ENCODE results near the gene DUSP28. TPM values are rescaled to one million over a fixed set of nuclear protein-coding genes. Genes with fewer than 3 reads are reported as not detected.

DUSP28 gene
- total and polyA plus RNA-seq, 7 donors = 6.6 to 18.1 (median 12.6) TPM

- Histone ChIP-seq H3K9me3 (no peaks in the 10 kb centered on the region), H3K27ac (no peak overlapping the region), H3K4me1 (no peaks in the 10 kb centered on the region), H3K36me3 (ENCODE audit: insufficient read depth in 1 of 2, low read depth in 1 of 2) (peaks cover 4 to 21% of the 10 kb centered on the region in 2 donors), H3K27me3 (ENCODE audit: insufficient read depth in 3 of 3, low read length in 2 of 3) (no peaks in the 10 kb centered on the region), H3K4me3 (no peak overlapping the region)
- intact Hi-C loops (cut with DNase I) = no loop called here
- 82 to 88% (median 84%) methylated on average over 4 of the region's 4 CpGs for WGBS, 3 donors
- TF ChIP-seq, protein P1, sequence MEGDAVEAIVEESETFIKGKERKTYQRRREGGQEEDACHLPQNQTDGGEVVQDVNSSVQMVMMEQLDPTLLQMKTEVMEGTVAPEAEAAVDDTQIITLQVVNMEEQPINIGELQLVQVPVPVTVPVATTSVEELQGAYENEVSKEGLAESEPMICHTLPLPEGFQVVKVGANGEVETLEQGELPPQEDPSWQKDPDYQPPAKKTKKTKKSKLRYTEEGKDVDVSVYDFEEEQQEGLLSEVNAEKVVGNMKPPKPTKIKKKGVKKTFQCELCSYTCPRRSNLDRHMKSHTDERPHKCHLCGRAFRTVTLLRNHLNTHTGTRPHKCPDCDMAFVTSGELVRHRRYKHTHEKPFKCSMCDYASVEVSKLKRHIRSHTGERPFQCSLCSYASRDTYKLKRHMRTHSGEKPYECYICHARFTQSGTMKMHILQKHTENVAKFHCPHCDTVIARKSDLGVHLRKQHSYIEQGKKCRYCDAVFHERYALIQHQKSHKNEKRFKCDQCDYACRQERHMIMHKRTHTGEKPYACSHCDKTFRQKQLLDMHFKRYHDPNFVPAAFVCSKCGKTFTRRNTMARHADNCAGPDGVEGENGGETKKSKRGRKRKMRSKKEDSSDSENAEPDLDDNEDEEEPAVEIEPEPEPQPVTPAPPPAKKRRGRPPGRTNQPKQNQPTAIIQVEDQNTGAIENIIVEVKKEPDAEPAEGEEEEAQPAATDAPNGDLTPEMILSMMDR (IDR thresholded peaks at IDR 0.05) = no peak
- ATAC-seq = no peak
- DNase-seq = no peak
Measured at GRCh38 chr2:240526521-240526920, 33.6 kb upstream of the DUSP28 start.

GRCh38 chr2:240527153-240527750 lies 32.9 kb upstream of the DUSP28 start:
- no peaks in the 10 kb centered on the region for H3K27me3 ChIP-seq (ENCODE audit: insufficient read depth in 3 of 3, low read length in 2 of 3)
- H3K4me1 ChIP-seq = no peaks in the 10 kb centered on the region
- H3K9me3 ChIP-seq = peaks cover 6% of the 10 kb centered on the region
- DNase-seq = no peak
- intact Hi-C loops (cut with DNase I) = no loop called here
- peaks cover 4 to 21% of the 10 kb centered on the region in 2 donors for H3K36me3 ChIP-seq (ENCODE audit: insufficient read depth in 1 of 2, low read depth in 1 of 2)
- H3K4me3 ChIP-seq = no peak overlapping the region
- 89 to 95% (median 93%) methylated on average over 3 of the region's 3 CpGs for WGBS, 3 donors
- no peak overlapping the region for H3K27ac ChIP-seq
- TF ChIP-seq, protein P1 (IDR thresholded peaks at IDR 0.05) = no peak
- no peak for ATAC-seq

DNA sequence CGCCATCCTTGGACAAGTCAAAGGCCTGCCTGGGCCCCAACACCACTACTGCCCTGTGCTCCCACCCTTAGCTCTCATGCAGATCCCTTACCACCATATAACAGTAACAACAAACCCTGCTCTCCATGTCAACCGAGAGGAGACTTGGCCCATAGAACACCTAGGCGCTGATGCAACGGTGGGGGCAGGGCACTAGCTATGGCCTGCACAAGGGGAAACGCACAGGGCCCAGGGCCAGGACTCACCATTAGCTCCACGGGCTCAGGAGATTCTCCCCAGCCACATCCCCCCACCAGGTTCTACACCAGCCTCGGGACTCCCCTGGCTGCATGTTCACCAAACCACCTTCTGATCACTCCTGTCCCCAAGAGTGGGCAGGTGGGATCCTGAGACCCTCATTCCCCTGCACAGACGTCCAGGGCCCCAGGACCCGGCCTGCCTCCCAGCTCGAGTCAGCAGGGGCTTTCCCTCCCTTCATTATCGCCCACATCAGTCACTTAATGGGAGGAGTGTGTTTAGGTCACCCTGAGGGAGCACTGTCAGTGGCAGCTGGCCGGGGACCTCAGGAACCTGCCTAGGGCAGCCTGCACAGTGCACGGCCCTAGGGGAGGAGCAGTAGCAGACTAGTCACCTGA lies 31.6 kb upstream of the DUSP28 start:
- no peak overlapping the region for H3K4me3 ChIP-seq
- no peaks in the 10 kb centered on the region for H3K4me1 ChIP-seq
- no peak overlapping the region for H3K27ac ChIP-seq
- intact Hi-C loops (cut with DNase I) = no loop called here
- ATAC-seq = no peak
- TF ChIP-seq, protein P1 (IDR thresholded peaks at IDR 0.05) = no peak
- DNase-seq = no peak
- H3K27me3 ChIP-seq (ENCODE audit: insufficient read depth in 3 of 3, low read length in 2 of 3) = no peaks in the 10 kb centered on the region
- 86 to 94% (median 91%) methylated on average over 13 of the region's 13 CpGs for WGBS, 3 donors
- peaks cover 8% of the 10 kb centered on the region for H3K9me3 ChIP-seq
- H3K36me3 ChIP-seq (ENCODE audit: insufficient read depth in 1 of 2, low read depth in 1 of 2) = peaks cover 0 to 15% of the 10 kb centered on the region in 2 donors

- Histone ChIP-seq H3K4me3 (no peak overlapping the region), H3K27me3 (ENCODE audit: insufficient read depth in 3 of 3, low read length in 2 of 3) (no peaks in the 10 kb centered on the region), H3K4me1 (no peaks in the 10 kb centered on the region), H3K36me3 (ENCODE audit: insufficient read depth in 1 of 2, low read depth in 1 of 2) (peaks cover 0 to 8% of the 10 kb centered on the region in 2 donors), H3K9me3 (peaks cover 8% of the 10 kb centered on the region), H3K27ac (no peak overlapping the region)
- intact Hi-C loops (cut with DNase I) = no loop called here
- TF ChIP-seq, protein P1 (IDR thresholded peaks at IDR 0.05) = no peak
- 93 to 96% (median 94%) methylated on average over 16 of the region's 16 CpGs for WGBS, 3 donors
- ATAC-seq (no peak), DNase-seq (no peak)
Measured at GRCh38 chr2:240529344-240529999, 30.7 kb upstream of the DUSP28 start.

All from psoas muscle (tissue), 8 donors.